ENCODE measurements around the gene CHST12.
"Not testable (repeated sequence)": the region's sequence is repeated elsewhere in the genome, so short reads cannot be mapped to it uniquely, and the experiment has no call there.

The CHST12 gene

GRCh38 chr7:2468227-2468626 is 64.8 kb downstream of the CHST12 start:
- no peak overlapping the region for H3K4me3 Mint-ChIP-seq
- peaks cover 7% of the 10 kb centered on the region for H3K27me3 Mint-ChIP-seq (ENCODE audit: low read depth)
- H3K27ac Mint-ChIP-seq, result no peak overlapping the region
- peaks cover 5% of the 10 kb centered on the region for H3K4me1 Mint-ChIP-seq
- TF ChIP-seq CTCF (IDR thresholded peaks at IDR 0.05; ENCODE audit: unreplicated experiment in 3 of 3), result no peak
- no peaks in the 10 kb centered on the region for H3K9me3 Mint-ChIP-seq
- H3K36me3 Mint-ChIP-seq (ENCODE audit: low read depth), result no peaks in the 10 kb centered on the region

GRCh38 chr7:2469460-2470203 is 66.2 kb downstream of the CHST12 start:
- H3K36me3 Mint-ChIP-seq (ENCODE audit: low read depth); H3K9me3 Mint-ChIP-seq; H3K27me3 Mint-ChIP-seq (ENCODE audit: low read depth); H3K4me3 Mint-ChIP-seq: not testable (repeated sequence)
- peak overlapping the region in 2 of 3 experiments; percentile 10 to 46 for H3K27ac Mint-ChIP-seq
- H3K4me1 Mint-ChIP-seq, result peaks cover 11% of the 10 kb centered on the region

GRCh38 chr7:2470204-2471021 is 67.0 kb downstream of the CHST12 start:
- H3K4me1 Mint-ChIP-seq, result peaks cover 11% of the 10 kb centered on the region
- H3K4me3 Mint-ChIP-seq, result no peak overlapping the region

GRCh38 chr7:2471022-2471329 is 67.6 kb downstream of the CHST12 start:
- Mint-ChIP-seq H3K27ac (no peak overlapping the region), H3K36me3 (ENCODE audit: low read depth) (no peaks in the 10 kb centered on the region), H3K4me1 (peaks cover 11% of the 10 kb centered on the region), H3K9me3 (no peaks in the 10 kb centered on the region), H3K27me3 (ENCODE audit: low read depth) (peaks cover 7% of the 10 kb centered on the region), H3K4me3 (no peak overlapping the region)
- no peak for TF ChIP-seq CTCF (IDR thresholded peaks at IDR 0.05; ENCODE audit: unreplicated experiment in 3 of 3)

More at GRCh38 chr7:2470204-2471021, 67.0 kb downstream of the CHST12 start:
- H3K9me3 Mint-ChIP-seq, result no peaks in the 10 kb centered on the region
- peaks cover 7% of the 10 kb centered on the region for H3K27me3 Mint-ChIP-seq (ENCODE audit: low read depth)
- TF ChIP-seq CTCF (IDR thresholded peaks at IDR 0.05; ENCODE audit: unreplicated experiment in 3 of 3), result no peak
- no peak overlapping the region for H3K27ac Mint-ChIP-seq
- H3K36me3 Mint-ChIP-seq (ENCODE audit: low read depth), result no peaks in the 10 kb centered on the region

- H3K36me3 Mint-ChIP-seq (ENCODE audit: low read depth), result no peaks in the 10 kb centered on the region
- peaks cover 11% of the 10 kb centered on the region for H3K4me1 Mint-ChIP-seq
- H3K4me3 Mint-ChIP-seq, result no peak overlapping the region
- H3K27me3 Mint-ChIP-seq (ENCODE audit: low read depth), result peaks cover 7% of the 10 kb centered on the region
- no peak for TF ChIP-seq CTCF (IDR thresholded peaks at IDR 0.05; ENCODE audit: unreplicated experiment in 3 of 3)
- no peak overlapping the region for H3K27ac Mint-ChIP-seq
- no peaks in the 10 kb centered on the region for H3K9me3 Mint-ChIP-seq
These were observed 68.0 kb downstream of the CHST12 start for GRCh38 chr7:2471396-2471795.

GRCh38 chr7:2472739-2473138 is 69.3 kb downstream of the CHST12 start:
- Mint-ChIP-seq H3K9me3 (no peaks in the 10 kb centered on the region), H3K4me1 (peaks cover 11% of the 10 kb centered on the region), H3K4me3 (no peak overlapping the region), H3K27me3 (ENCODE audit: low read depth) (peaks cover 7% of the 10 kb centered on the region), H3K36me3 (ENCODE audit: low read depth) (no peaks in the 10 kb centered on the region), H3K27ac (no peak overlapping the region)
- TF ChIP-seq CTCF (IDR thresholded peaks at IDR 0.05; ENCODE audit: unreplicated experiment in 3 of 3), result no peak

Data from nephron (organoid).